Measurements from ENCODE around the gene SRPK1.

DNA sequence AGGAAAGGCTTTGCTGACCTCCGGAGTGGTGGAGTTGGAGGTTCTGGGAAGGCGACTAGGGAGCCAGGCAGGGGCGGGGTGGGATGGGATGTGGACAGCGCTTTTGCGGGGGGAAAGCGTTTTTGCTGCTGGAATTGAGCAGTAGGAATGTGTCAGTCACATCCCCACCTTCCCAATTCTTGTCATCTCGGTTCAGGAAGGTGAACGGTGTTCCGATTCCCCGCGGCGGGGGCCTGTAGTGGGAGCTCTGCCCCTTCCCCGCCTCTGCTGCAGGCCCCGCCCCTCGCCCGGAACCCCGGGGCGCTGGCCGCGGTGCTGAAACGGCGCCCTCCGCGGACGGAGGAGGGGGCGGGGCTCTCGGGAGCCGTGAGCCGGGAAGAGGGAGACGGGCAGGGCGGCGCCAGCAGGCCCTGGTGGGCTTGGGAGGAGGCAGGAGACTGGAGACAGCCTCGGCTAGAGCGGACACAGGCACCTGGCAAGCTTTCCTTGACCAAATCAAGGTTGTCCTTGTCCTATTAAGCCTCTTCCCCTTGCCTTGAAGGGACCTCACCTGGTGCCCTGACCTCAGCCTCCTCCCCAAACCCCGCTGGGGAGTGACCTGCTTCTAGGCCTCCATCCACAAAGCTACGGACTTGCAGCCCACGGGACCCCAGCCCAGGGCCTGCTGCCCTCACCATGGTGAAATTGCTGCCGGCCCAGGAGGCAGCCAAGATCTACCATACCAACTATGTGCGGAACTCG, 115.7 kb downstream of the SRPK1 start, which contains the start of gene LHFPL5:
- TF ChIP-seq, protein P1, sequence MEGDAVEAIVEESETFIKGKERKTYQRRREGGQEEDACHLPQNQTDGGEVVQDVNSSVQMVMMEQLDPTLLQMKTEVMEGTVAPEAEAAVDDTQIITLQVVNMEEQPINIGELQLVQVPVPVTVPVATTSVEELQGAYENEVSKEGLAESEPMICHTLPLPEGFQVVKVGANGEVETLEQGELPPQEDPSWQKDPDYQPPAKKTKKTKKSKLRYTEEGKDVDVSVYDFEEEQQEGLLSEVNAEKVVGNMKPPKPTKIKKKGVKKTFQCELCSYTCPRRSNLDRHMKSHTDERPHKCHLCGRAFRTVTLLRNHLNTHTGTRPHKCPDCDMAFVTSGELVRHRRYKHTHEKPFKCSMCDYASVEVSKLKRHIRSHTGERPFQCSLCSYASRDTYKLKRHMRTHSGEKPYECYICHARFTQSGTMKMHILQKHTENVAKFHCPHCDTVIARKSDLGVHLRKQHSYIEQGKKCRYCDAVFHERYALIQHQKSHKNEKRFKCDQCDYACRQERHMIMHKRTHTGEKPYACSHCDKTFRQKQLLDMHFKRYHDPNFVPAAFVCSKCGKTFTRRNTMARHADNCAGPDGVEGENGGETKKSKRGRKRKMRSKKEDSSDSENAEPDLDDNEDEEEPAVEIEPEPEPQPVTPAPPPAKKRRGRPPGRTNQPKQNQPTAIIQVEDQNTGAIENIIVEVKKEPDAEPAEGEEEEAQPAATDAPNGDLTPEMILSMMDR (IDR thresholded peaks at IDR 0.05; ENCODE audit: low read length), result no peak
- TF ChIP-seq EZH2 (IDR thresholded peaks at IDR 0.05; ENCODE audit: borderline replicate concordance, low read length), result no peak
